NCI-H774 (cell line): ENCODE measurements around the gene EML3.
"Not testable (repeated sequence)": the region's sequence is repeated elsewhere in the genome, so short reads cannot be mapped to it uniquely, and the experiment has no call there.

Experiments
- DNase-seq: peaks from one replicate; lab custom pipeline; 2025; lab: John Stamatoyannopoulos, UW

EML3 gene

GRCh38 chr11:62616957-62617356, 4.4 kb upstream of the EML3 start:
- DNase-seq, result not testable (repeated sequence)

DNA sequence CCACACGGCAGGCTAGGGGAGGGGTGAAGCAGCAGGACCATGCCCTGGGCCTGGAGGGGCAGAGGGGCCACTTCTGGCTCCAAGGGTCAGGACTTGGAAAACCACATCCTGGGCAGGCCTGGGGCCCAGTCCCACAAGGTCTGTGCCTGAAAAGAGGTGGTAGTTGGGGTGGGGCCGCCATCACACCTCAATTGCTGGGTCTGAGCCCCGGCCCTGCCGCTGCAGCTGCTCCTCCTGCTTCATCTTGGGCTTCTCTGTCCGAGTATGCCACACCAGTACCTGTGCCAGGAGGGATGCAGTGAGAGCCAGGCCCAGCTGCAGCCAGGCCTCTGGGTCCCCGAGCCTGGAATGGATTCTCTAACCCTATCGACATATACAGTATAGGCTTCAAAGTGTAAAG, 2.9 kb upstream of the EML3 start:
- no peak for DNase-seq

- DNase-seq, result no peak
Measured at GRCh38 chr11:62614275-62614674, 1.7 kb upstream of the EML3 start.

DNA sequence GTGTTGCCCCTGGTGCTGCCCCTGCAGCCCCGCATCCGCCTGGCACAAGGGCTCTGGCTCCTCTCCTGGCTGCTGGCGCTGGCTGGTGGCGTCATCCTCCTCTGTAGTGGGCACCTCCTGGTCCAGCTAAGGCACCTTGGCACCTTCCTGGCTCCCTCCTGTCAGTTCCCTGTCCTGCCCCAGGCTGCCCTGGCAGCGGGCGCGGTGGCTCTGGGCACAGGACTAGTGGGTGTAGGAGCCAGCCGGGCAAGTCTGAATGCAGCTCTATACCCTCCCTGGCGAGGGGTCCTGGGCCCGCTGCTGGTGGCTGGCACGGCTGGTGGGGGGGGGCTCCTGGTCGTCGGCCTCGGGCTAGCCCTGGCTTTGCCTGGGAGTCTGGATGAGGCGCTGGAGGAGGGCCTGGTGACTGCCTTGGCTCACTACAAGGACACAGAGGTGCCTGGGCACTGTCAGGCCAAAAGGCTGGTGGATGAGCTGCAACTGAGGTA, 760 bp upstream of the EML3 start:
- DNase-seq, result no peak

DNA sequence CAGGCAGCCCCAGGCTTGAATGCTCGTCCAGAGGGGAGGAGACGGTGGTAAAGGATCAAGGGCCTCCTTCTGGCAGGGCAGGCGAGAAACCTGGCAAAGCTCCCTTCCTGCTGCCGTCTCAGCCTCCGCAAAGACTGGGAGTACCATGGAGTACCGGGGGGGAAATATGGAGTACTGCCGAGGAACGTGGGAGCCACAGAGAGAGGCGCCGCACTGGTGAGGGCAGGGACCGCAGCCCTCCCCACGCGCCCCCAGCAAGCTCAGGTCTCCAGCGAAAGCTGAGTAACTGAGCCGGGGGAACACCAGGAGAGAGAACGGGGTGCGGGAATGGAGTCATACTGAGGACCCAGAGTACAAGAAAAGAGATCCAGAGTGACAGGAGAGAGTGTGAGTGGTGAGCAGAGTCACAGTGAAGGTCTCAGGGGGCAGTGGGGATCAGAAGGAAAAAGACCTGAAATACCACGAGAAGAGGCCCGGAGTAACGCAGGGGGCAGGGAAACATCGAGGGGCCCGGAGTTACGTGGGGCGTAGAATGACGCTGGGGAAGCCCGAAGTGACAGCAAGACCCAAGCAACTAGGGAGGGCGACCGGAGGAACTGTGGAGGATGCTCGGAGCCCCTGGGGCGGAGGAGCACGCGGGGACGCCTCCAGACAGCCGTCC, 740 bp downstream of the EML3 start:
- no peak for DNase-seq

DNA sequence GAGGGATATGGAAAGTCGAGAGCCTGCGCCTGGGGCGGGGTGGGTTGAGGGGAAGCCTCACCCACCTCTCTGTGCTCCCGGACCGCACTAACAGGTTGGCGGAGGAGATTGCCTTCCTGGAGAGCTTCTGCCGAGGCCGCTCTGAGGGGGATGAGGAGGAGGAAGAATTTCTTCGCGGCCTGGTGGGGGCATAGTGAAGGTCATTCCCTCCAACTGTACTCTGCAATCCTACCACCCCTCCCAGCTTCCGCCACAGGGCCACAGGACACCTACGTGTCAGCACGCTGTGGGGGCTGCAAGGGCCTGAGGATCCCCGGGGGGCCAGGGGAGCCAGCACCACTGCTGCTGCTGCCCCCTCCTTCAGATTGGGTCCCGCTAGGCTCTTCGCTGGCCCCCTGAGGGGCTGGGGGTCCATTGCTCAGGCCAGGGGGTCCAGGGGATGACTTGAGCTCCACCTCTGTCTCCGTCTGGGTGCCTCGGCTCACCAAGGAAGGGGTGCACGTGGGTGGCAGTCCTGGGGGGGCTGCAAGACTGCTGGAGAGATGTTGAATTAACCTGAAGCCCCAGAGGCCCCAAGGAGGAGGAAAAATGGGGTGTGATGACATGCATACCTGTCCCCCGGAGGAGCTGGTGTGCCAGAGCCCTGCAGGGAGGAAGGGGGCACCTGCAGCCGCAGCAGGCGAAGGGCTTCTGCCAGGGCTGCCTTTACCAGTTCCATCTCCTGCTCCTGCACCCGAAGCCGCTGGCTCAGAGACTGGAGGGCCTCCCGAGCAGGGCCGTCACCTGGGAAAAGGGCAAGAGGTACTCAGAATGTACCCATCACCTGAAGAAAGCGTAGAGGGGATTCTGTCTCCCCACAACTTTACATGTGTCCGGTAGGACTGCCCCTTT, 1.5 kb downstream of the EML3 start:
- DNase-seq, result no peak

DNA sequence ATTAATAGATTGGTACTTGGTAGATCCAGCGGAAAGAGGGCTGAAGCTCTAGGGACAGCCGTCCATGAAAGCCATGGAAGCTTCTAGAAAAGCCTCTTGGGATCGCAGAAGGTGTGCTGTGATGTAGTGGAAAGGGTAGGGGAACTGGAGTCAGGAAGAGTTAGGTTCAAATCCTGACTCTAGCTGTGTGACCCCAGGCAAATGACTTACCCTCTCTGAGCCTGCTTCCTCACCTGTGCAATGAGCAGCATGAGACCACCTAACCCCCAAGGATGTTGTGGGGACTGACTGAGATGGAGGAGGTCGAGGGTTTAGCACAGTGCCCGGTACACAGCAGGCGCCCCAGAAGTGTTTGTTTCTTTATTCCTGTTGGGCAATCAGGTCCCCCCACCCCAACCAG, 2.2 kb downstream of the EML3 start:
- DNase-seq, result no peak

DNA sequence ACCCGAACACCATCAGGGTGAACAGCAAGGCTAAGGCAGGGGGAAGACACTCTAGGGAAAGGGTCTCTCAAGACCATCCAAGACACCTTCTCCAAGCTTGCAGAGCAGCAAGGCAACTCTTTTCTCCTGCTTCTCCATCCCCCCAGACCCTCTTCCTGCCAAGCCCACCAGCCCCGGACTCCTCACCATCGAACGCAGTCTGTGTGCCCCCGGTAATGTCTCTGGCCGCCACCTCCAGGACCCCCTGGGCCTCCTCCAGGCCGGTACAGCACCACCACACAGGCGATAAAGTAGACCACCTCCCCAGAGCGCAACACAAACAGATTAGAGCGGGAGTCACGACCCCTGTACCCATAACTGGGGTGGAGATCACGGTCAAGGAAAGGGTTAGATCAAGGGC, 3.8 kb downstream of the EML3 start:
- DNase-seq, result no peak

- no peak for DNase-seq
Measured at GRCh38 chr11:62607714-62608113, 4.9 kb downstream of the EML3 start.

GRCh38 chr11:62605902-62606301, 6.7 kb downstream of the EML3 start:
- no peak for DNase-seq

DNA sequence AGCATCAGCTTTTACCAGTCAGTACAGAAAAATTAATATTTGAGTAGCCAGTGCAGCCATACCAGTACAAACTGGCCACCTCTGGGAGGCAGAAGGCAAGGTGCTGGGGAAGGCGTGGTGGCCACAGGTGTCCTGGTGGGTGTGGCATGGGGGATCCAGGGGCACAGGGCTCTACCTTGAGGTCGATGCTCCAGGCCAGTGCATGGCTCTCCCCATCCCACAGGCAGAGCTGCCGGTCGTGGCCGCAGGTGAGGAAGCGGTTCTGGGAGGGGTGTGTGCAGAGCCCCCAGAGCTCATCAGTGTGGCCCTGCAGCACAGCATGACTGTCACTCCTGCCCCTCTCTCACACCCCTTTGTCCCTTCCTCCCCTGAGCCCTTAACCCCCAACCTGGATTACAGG, 7.1 kb downstream of the EML3 start:
- DNase-seq, result no peak

GRCh38 chr11:62604460-62605120, 8.0 kb downstream of the EML3 start:
- no peak for DNase-seq

DNA sequence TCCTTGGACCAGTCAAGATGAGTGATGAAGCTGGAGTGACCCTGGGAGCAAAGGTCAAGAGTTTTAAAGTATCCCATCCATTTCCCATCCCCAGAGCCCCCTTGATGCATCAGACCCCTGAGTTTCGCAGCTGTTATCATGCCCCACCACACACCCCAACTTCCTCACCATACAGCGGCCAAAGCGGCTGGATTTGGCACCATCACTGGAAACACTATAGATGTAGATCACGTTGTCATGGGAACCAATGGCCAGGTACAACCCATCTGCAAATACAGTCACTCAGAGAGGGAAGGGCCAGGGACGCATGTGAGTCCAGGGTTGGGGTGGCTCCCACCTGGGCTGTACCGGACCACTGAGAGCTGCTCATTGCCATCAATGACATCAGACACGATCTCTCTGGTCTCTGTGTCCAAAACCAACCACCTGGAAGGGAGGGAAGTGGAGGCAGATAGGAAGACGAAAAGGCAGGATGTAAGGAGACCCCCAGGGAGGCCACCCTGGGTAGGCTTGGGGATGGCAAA, 8.7 kb downstream of the EML3 start:
- DNase-seq, result no peak

GRCh38 chr11:62603072-62603408, 9.5 kb downstream of the EML3 start:
- DNase-seq, result no peak

GRCh38 chr11:62602141-62603071, 10.2 kb downstream of the EML3 start:
- peak; percentile 84 for DNase-seq

- peak; percentile 99 for DNase-seq
Measured at GRCh38 chr11:62601372-62602140, 11.0 kb downstream of the EML3 start, which contains the start of gene MTA2. MTA2 (minus strand) TSS chr11:62601865; CDS start chr11:62601450, 415 bp downstream.

GRCh38 chr11:62601122-62601371, 11.5 kb downstream of the EML3 start:
- peak; percentile 33 for DNase-seq

DNA sequence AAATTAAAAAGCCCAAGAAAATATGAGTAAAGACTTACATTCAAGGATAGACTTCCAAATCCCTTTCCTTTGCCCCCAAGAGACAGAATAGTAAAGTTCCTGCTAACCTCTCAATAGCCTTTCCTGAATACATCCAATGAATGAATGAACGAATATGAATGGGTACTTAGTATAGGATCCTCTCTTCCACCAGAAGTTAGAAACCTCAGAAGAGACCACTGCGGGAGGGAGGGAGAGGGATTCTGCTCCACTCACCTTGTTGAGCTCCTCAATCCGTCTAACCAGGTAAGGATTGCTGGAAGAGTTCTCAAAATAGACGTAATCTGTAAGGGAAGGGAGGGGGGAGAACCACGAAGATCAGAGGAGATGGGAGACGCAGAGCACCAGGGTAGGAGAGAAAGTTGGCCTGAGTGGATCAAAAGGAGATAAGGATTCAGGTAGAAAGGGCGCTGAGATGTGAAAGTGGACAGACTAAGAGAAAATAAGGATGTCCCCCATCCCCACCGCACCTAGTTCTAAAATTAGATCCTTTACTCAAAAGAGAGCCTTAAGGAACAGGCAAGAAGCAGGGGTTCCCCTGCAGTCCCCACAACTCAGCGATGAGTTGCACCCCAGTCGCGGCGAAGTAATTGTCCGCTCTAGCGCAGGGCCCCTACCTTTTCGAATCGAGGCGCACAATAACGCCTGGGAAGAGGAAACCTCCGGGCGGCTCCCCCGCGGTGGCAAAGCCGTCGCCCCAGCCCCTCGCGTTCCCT, 12.0 kb downstream of the EML3 start:
- no peak for DNase-seq

DNA sequence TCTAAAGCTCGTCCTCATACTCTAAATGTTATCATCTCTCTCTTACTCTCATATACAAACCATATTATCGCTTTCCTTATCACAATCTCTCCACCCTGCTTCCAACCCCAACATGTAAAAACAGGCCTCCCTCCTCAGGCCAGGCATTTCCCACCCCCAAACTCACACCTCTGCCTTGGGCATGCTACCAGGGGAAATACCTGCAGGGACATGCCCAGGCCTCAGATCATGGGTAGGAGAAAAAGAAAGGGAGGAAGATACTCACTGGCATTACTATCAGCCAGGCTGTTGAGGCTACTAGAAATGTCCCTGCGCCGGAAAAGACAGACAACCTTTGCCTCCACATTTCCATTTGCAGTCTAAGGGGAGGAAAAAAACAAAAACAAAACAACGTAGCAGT, 12.7 kb downstream of the EML3 start:
- DNase-seq, result no peak

DNA sequence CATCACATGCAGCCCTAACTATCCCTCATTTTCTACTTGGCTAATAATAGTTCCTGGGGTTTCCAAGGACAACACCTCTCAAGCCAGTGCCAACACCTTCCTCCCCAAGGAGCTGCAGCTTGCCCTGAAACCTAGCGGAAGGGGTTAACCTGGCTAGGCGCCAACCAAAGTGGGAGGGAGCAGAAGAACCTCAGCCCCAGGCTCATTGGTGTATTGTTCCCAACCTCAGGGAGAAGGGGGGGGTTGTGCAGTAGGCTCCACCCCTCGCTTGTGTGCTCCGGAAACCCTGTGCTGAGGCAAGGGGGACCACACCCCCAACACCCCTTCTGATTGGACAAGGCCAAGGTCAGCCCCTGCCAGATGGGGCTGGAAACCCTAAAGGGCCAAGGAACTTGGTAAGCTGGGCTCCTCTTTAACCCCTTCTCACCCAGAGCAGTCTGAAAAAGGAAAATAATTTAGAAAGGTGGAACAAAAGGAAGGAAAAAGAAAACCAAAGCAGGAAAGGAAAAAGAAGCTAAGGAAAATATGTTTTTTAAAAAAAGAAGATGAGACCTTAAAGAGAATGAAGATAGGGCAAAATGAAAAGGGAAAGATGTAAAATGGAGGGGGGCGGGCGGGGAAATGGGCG, 13.4 kb downstream of the EML3 start:
- DNase-seq, result peak; percentile 90
